HG02870 (cell line): Measurements from ENCODE around the gene ZNF487.

Experiments used
- ATAC-seq: cut with Tn5 transposase; IDR thresholded peaks from one replicate; pipeline ENCODE4 v1.9.1; 2021; ENCODE audit warnings: mild to moderate bottlenecking, moderate library complexity; ENCODE audit not compliant: unreplicated experiment

The ZNF487 gene

GRCh38 chr10:43482319-43483078 is 45.6 kb downstream of the ZNF487 start:
- ATAC-seq = no peak

- no peak for ATAC-seq
Observed at GRCh38 chr10:43491855-43492254, 54.9 kb downstream of the ZNF487 start.

GRCh38 chr10:43502931-43503330 is 66.0 kb downstream of the ZNF487 start:
- ATAC-seq = no peak

GRCh38 chr10:43524434-43525247 is 87.7 kb downstream of the ZNF487 start:
- ATAC-seq = no peak
